ENCODE data around the gene PCCA. TPM values are rescaled to one million over a fixed set of nuclear protein-coding genes. Genes with fewer than 3 reads are reported as not detected.

Gene PCCA
- total and polyA plus RNA-seq, 2 of the 13 experiments (the other 11 are each of a cell fraction or from before 2014, with no cell fraction given) = 15.0 to 32.2 TPM

DNA sequence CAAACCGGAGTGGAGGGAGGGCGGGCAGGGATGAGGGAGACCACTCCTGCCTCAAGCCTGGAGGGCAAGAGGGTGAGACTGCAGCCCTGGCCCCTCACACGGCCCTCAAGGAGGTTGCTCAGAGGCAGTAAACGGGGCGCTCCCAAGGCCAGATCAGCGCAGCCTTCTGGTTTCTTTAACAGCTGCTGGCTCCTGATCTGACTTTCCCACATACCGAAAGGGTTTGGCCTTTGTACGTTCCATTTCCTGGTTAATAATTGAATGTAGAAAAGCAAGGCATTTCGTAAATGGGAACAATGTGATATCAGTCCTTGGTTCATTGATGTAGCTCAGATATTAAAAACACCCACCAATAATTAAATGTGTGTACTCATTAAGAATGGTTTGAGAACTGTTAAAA lies 428.2 kb downstream of the PCCA start (continued):
- TF ChIP-seq, protein P1, sequence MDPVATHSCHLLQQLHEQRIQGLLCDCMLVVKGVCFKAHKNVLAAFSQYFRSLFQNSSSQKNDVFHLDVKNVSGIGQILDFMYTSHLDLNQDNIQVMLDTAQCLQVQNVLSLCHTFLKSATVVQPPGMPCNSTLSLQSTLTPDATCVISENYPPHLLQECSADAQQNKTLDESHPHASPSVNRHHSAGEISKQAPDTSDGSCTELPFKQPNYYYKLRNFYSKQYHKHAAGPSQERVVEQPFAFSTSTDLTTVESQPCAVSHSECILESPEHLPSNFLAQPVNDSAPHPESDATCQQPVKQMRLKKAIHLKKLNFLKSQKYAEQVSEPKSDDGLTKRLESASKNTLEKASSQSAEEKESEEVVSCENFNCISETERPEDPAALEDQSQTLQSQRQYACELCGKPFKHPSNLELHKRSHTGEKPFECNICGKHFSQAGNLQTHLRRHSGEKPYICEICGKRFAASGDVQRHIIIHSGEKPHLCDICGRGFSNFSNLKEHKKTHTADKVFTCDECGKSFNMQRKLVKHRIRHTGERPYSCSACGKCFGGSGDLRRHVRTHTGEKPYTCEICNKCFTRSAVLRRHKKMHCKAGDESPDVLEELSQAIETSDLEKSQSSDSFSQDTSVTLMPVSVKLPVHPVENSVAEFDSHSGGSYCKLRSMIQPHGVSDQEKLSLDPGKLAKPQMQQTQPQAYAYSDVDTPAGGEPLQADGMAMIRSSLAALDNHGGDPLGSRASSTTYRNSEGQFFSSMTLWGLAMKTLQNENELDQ (CRISPR knock-in tag; IDR thresholded peaks at IDR 0.05; ENCODE audit: borderline replicate concordance) = no peak
- TF ChIP-seq NR2F6 (IDR thresholded peaks at IDR 0.05) = 0 out of 2 replicates have a peak, but pooled peaks have one; percentile 18
- no peak for TF ChIP-seq NR2F6 (CRISPR knock-in tag; IDR thresholded peaks at IDR 0.05)
- no peak for TF ChIP-seq NFE2 (CRISPR knock-in tag; IDR thresholded peaks at IDR 0.05)
- no peak for TF ChIP-seq ZNF598 (CRISPR knock-in tag; IDR thresholded peaks at IDR 0.05; ENCODE audit: borderline replicate concordance)
- TF ChIP-seq SAP130 (CRISPR knock-in tag; IDR thresholded peaks at IDR 0.05; ENCODE audit: low read depth) = peak; percentile 66
- TF ChIP-seq CEBPB (IDR thresholded peaks at IDR 0.05; ENCODE audit: borderline replicate concordance, low read depth, low read length) = no peak
- no peak for TF ChIP-seq ZNF253 (CRISPR knock-in tag; IDR thresholded peaks at IDR 0.05; ENCODE audit: borderline replicate concordance)
- TF ChIP-seq NFKB2 (CRISPR knock-in tag; IDR thresholded peaks at IDR 0.05; ENCODE audit: borderline replicate concordance) = no peak
- TF ChIP-seq, protein P2, sequence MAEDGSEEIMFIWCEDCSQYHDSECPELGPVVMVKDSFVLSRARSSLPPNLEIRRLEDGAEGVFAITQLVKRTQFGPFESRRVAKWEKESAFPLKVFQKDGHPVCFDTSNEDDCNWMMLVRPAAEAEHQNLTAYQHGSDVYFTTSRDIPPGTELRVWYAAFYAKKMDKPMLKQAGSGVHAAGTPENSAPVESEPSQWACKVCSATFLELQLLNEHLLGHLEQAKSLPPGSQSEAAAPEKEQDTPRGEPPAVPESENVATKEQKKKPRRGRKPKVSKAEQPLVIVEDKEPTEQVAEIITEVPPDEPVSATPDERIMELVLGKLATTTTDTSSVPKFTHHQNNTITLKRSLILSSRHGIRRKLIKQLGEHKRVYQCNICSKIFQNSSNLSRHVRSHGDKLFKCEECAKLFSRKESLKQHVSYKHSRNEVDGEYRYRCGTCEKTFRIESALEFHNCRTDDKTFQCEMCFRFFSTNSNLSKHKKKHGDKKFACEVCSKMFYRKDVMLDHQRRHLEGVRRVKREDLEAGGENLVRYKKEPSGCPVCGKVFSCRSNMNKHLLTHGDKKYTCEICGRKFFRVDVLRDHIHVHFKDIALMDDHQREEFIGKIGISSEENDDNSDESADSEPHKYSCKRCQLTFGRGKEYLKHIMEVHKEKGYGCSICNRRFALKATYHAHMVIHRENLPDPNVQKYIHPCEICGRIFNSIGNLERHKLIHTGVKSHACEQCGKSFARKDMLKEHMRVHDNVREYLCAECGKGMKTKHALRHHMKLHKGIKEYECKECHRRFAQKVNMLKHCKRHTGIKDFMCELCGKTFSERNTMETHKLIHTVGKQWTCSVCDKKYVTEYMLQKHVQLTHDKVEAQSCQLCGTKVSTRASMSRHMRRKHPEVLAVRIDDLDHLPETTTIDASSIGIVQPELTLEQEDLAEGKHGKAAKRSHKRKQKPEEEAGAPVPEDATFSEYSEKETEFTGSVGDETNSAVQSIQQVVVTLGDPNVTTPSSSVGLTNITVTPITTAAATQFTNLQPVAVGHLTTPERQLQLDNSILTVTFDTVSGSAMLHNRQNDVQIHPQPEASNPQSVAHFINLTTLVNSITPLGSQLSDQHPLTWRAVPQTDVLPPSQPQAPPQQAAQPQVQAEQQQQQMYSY (CRISPR knock-in tag; IDR thresholded peaks at IDR 0.05) = 0 out of 2 replicates have a peak, but pooled peaks have one; percentile 25
- TF ChIP-seq, protein P3, sequence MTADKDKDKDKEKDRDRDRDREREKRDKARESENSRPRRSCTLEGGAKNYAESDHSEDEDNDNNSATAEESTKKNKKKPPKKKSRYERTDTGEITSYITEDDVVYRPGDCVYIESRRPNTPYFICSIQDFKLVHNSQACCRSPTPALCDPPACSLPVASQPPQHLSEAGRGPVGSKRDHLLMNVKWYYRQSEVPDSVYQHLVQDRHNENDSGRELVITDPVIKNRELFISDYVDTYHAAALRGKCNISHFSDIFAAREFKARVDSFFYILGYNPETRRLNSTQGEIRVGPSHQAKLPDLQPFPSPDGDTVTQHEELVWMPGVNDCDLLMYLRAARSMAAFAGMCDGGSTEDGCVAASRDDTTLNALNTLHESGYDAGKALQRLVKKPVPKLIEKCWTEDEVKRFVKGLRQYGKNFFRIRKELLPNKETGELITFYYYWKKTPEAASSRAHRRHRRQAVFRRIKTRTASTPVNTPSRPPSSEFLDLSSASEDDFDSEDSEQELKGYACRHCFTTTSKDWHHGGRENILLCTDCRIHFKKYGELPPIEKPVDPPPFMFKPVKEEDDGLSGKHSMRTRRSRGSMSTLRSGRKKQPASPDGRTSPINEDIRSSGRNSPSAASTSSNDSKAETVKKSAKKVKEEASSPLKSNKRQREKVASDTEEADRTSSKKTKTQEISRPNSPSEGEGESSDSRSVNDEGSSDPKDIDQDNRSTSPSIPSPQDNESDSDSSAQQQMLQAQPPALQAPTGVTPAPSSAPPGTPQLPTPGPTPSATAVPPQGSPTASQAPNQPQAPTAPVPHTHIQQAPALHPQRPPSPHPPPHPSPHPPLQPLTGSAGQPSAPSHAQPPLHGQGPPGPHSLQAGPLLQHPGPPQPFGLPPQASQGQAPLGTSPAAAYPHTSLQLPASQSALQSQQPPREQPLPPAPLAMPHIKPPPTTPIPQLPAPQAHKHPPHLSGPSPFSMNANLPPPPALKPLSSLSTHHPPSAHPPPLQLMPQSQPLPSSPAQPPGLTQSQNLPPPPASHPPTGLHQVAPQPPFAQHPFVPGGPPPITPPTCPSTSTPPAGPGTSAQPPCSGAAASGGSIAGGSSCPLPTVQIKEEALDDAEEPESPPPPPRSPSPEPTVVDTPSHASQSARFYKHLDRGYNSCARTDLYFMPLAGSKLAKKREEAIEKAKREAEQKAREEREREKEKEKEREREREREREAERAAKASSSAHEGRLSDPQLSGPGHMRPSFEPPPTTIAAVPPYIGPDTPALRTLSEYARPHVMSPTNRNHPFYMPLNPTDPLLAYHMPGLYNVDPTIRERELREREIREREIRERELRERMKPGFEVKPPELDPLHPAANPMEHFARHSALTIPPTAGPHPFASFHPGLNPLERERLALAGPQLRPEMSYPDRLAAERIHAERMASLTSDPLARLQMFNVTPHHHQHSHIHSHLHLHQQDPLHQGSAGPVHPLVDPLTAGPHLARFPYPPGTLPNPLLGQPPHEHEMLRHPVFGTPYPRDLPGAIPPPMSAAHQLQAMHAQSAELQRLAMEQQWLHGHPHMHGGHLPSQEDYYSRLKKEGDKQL (CRISPR knock-in tag; IDR thresholded peaks at IDR 0.05; ENCODE audit: low read depth) = no peak
- no peak for TF ChIP-seq SNAI1 (CRISPR knock-in tag; IDR thresholded peaks at IDR 0.05; ENCODE audit: borderline replicate concordance)
- no peak for TF ChIP-seq TCF12 (IDR thresholded peaks at IDR 0.05)
- no peak for TF ChIP-seq TCF12 (CRISPR knock-in tag; IDR thresholded peaks at IDR 0.05)
- TF ChIP-seq MED8 (CRISPR knock-in tag; IDR thresholded peaks at IDR 0.05; ENCODE audit: insufficient replicate concordance) = no peak
- TF ChIP-seq ZBTB3 (CRISPR knock-in tag; IDR thresholded peaks at IDR 0.05; ENCODE audit: borderline replicate concordance, low read depth) = no peak
- TF ChIP-seq, protein P4, sequence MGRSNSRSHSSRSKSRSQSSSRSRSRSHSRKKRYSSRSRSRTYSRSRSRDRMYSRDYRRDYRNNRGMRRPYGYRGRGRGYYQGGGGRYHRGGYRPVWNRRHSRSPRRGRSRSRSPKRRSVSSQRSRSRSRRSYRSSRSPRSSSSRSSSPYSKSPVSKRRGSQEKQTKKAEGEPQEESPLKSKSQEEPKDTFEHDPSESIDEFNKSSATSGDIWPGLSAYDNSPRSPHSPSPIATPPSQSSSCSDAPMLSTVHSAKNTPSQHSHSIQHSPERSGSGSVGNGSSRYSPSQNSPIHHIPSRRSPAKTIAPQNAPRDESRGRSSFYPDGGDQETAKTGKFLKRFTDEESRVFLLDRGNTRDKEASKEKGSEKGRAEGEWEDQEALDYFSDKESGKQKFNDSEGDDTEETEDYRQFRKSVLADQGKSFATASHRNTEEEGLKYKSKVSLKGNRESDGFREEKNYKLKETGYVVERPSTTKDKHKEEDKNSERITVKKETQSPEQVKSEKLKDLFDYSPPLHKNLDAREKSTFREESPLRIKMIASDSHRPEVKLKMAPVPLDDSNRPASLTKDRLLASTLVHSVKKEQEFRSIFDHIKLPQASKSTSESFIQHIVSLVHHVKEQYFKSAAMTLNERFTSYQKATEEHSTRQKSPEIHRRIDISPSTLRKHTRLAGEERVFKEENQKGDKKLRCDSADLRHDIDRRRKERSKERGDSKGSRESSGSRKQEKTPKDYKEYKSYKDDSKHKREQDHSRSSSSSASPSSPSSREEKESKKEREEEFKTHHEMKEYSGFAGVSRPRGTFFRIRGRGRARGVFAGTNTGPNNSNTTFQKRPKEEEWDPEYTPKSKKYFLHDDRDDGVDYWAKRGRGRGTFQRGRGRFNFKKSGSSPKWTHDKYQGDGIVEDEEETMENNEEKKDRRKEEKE (IDR thresholded peaks at IDR 0.05) = no peak
